GM23338 (cell line): Measurements from ENCODE around the gene RNU1-3. TPM values are rescaled to one million over a fixed set of nuclear protein-coding genes. Genes with fewer than 3 reads are reported as not detected.
"Not testable (repeated sequence)": the region's sequence is repeated elsewhere in the genome, so short reads cannot be mapped to it uniquely, and the experiment has no call there.

Experiments used
- ATAC-seq: fragments of 200-7000 bp; cut with Tn5 transposase; 3 replicates; pipeline ENCODE4 v1.9.1; 2020
- DNase-seq: peaks from one replicate; pipeline ENCODE4 v3.0.0-alpha.2; 2015; ENCODE audit warnings: low spot score
- H2AFZ ChIP-seq: fragments of 200-600 bp; sonication (generic); 2 replicates; pipeline ENCODE4 v1.8.0; 2016; ENCODE audit warnings: antibody characterized with exemption, mild to moderate bottlenecking, moderate library complexity
- H3F3A ChIP-seq: fragments of 200-600 bp; sonication (generic); replicated peaks from 2 replicates; pipeline ENCODE4 v1.8.0; 2017; ENCODE audit warnings: antibody characterized with exemption, mixed run types, low read depth
- H3K27ac ChIP-seq: fragments of 200-600 bp; sonication (generic); 2 replicates; pipeline ENCODE4 v1.6.1; 2016; ENCODE audit warnings: low read depth
- H3K27me3 ChIP-seq: fragments of 200-600 bp; sonication (generic); 2 replicates; pipeline ENCODE4 v1.8.0; 2016; ENCODE audit warnings: mild to moderate bottlenecking, mixed run types, moderate library complexity; ENCODE audit not compliant: insufficient read depth
- H3K36me3 ChIP-seq: fragments of 200-600 bp; sonication (generic); 2 replicates; pipeline ENCODE4 v1.8.0; 2016; ENCODE audit warnings: mild to moderate bottlenecking; ENCODE audit not compliant: insufficient read depth
- H3K4me1 ChIP-seq: fragments of 200-600 bp; sonication (generic); 2 replicates; pipeline ENCODE4 v1.8.0; 2016; ENCODE audit warnings: mild to moderate bottlenecking, moderate library complexity; ENCODE audit not compliant: insufficient read depth
- H3K4me2 ChIP-seq: fragments of 200-600 bp; sonication (generic); 2 replicates; pipeline ENCODE4 v1.7.1; 2017; ENCODE audit warnings: mixed run types
- H3K4me3 ChIP-seq: fragments of 200-600 bp; sonication (generic); 2 replicates; pipeline ENCODE4 v1.6.1; 2016; ENCODE audit warnings: mixed run types
- H3K79me2 ChIP-seq: fragments of 200-600 bp; sonication (generic); replicated peaks from 2 replicates; pipeline ENCODE4 v1.8.0; 2017; ENCODE audit warnings: mild to moderate bottlenecking; ENCODE audit not compliant: insufficient read depth
- H3K9me2 ChIP-seq: fragments of 200-600 bp; sonication (generic); 2 replicates; pipeline ENCODE4 v1.8.0; 2017; ENCODE audit not compliant: insufficient read depth
- H4K20me1 ChIP-seq: fragments of 200-600 bp; sonication (generic); replicated peaks from 2 replicates; pipeline ENCODE4 v1.8.0; 2017; ENCODE audit warnings: mild to moderate bottlenecking; ENCODE audit not compliant: insufficient read depth
- H3K27ac Mint-ChIP-seq: 2 replicates; pipeline ENCODE4 v1.8.0; 2020; ENCODE audit warnings: inconsistent platforms, mild to moderate bottlenecking, moderate library complexity, mixed read lengths
- H3K27me3 Mint-ChIP-seq: 3 replicates; pipeline ENCODE4 v1.8.0; 2022; ENCODE audit warnings: low read depth, mild to moderate bottlenecking, moderate library complexity, mixed read lengths, inconsistent platforms; ENCODE audit not compliant: insufficient read depth, poor library complexity
- H3K36me3 Mint-ChIP-seq: 3 replicates; pipeline ENCODE4 v1.8.0; 2021; ENCODE audit warnings: low read depth, mild to moderate bottlenecking, inconsistent platforms, moderate library complexity, mixed read lengths
- H3K4me1 Mint-ChIP-seq: 3 replicates; pipeline ENCODE4 v1.8.0; 2020; ENCODE audit warnings: mild to moderate bottlenecking, inconsistent platforms, mixed read lengths
- H3K4me3 Mint-ChIP-seq: 3 replicates; pipeline ENCODE4 v1.8.0; 2021; ENCODE audit warnings: moderate library complexity, mild to moderate bottlenecking, inconsistent platforms, mixed read lengths
- H3K9me3 Mint-ChIP-seq: 3 replicates; pipeline ENCODE4 v1.8.0; 2020; ENCODE audit warnings: moderate library complexity, mild to moderate bottlenecking, inconsistent platforms, mixed read lengths
- CTCF ChIP-seq, 2 experiments: fragments of 200-600 bp in 1 of 2; sonication (generic) in 1 of 2; conservative IDR thresholded peaks; 2 replicates each; pipeline versions ENCODE4 v1.5.1 to v1.6.1; 2016 to 2017; ENCODE audit warnings: antibody characterized with exemption in 2 of 2, low read depth in 2 of 2, mild to moderate bottlenecking in 2 of 2, moderate library complexity in 1 of 2
- polyA plus RNA-seq: library from polyadenylated mRNA; unstranded; fragments of >200 nt; fragmentation: Nextera tagmentation; extraction: Ambion mirVana; gene quantifications from 2 replicates; pipeline ENCODE4 v1.2.1, GENCODE V29; 2016
- total RNA-seq: library from RNA; depleted of rRNA; stranded (reverse); fragments of >200 nt; shearing (Covaris generic); gene quantifications from 2 replicates; pipeline ENCODE4 v1.2.3, GENCODE V29; 2014

RNU1-3 gene
- total and polyA plus RNA-seq, 2 experiments from 2014 or later: not detected

GRCh38 chr1:16656574-16656973, 10.2 kb downstream of the RNU1-3 start:
- H3F3A ChIP-seq, H3K4me3 Mint-ChIP-seq, H3K4me2 ChIP-seq, H3K9me2 ChIP-seq, H2AFZ ChIP-seq, H3K79me2 ChIP-seq, H3K27me3 ChIP-seq, H4K20me1 ChIP-seq, H3K4me3 ChIP-seq, H3K27ac Mint-ChIP-seq, DNase-seq, H3K36me3 Mint-ChIP-seq, H3K27me3 Mint-ChIP-seq, H3K36me3 ChIP-seq, H3K27ac ChIP-seq, H3K9me3 Mint-ChIP-seq, H3K4me1 Mint-ChIP-seq, H3K4me1 ChIP-seq: not testable (repeated sequence)
- TF ChIP-seq CTCF (conservative IDR thresholded peaks at IDR 0.05; ENCODE audit: low read depth in 2 of 2): peak in 1 of 2 experiments; percentile 48; a peak in 2 of 4 replicates
- peak; percentile 94 for ATAC-seq

GRCh38 chr1:16651560-16651959, 15.2 kb downstream of the RNU1-3 start:
- H3K27ac ChIP-seq, H3K36me3 ChIP-seq, H3K9me3 Mint-ChIP-seq, H3K36me3 Mint-ChIP-seq, H3K4me1 Mint-ChIP-seq, H3K79me2 ChIP-seq, H2AFZ ChIP-seq, DNase-seq, H3K4me1 ChIP-seq, H3K4me3 ChIP-seq, H3K9me2 ChIP-seq, H3K4me3 Mint-ChIP-seq, H3F3A ChIP-seq, H4K20me1 ChIP-seq, ATAC-seq, H3K4me2 ChIP-seq, H3K27ac Mint-ChIP-seq: not testable (repeated sequence)
- peaks cover 24% of the 10 kb centered on the region for H3K27me3 ChIP-seq
- H3K27me3 Mint-ChIP-seq: peaks cover 11% of the 10 kb centered on the region

GRCh38 chr1:16649960-16650359, 16.8 kb downstream of the RNU1-3 start:
- H3K9me2 ChIP-seq, H3K4me3 Mint-ChIP-seq, DNase-seq, H3K79me2 ChIP-seq, H4K20me1 ChIP-seq, H3K36me3 ChIP-seq, H3K27ac Mint-ChIP-seq, ATAC-seq, H2AFZ ChIP-seq, H3K4me1 ChIP-seq, H3K4me3 ChIP-seq, H3F3A ChIP-seq, H3K36me3 Mint-ChIP-seq, H3K9me3 Mint-ChIP-seq, H3K4me2 ChIP-seq, H3K27ac ChIP-seq, H3K4me1 Mint-ChIP-seq: not testable (repeated sequence)
- H3K27me3 ChIP-seq: peaks cover 40% of the 10 kb centered on the region
- H3K27me3 Mint-ChIP-seq: peaks cover 11% of the 10 kb centered on the region

GRCh38 chr1:16649390-16649789, 17.4 kb downstream of the RNU1-3 start:
- peaks cover 43% of the 10 kb centered on the region for H3K27me3 ChIP-seq
- H3K27ac ChIP-seq, H3K4me1 ChIP-seq, H3K4me1 Mint-ChIP-seq, ATAC-seq, H3K36me3 ChIP-seq, H3K9me2 ChIP-seq, H3K79me2 ChIP-seq, H3K36me3 Mint-ChIP-seq, H3K4me3 ChIP-seq, H4K20me1 ChIP-seq, H3K27ac Mint-ChIP-seq, H3F3A ChIP-seq, H2AFZ ChIP-seq, DNase-seq, H3K9me3 Mint-ChIP-seq, H3K4me3 Mint-ChIP-seq, H3K4me2 ChIP-seq: not testable (repeated sequence)
- H3K27me3 Mint-ChIP-seq: peaks cover 11% of the 10 kb centered on the region

- H3K4me3 ChIP-seq, H3K27ac Mint-ChIP-seq, H3K4me1 ChIP-seq, H2AFZ ChIP-seq, H3K79me2 ChIP-seq, H3K36me3 Mint-ChIP-seq, H3K9me2 ChIP-seq, ATAC-seq, H3K4me1 Mint-ChIP-seq, DNase-seq, H3K9me3 Mint-ChIP-seq, H3K36me3 ChIP-seq, H3K4me2 ChIP-seq, H4K20me1 ChIP-seq, H3F3A ChIP-seq, H3K27ac ChIP-seq: not testable (repeated sequence)
- H3K27me3 Mint-ChIP-seq: peaks cover 11% of the 10 kb centered on the region
- H3K27me3 ChIP-seq: peaks cover 48% of the 10 kb centered on the region
- H3K4me3 Mint-ChIP-seq: 0 out of 3 replicates have a peak overlapping the region, but pooled peaks have one; percentile 43
These were observed 18.0 kb downstream of the RNU1-3 start for GRCh38 chr1:16648756-16649155.

DNA sequence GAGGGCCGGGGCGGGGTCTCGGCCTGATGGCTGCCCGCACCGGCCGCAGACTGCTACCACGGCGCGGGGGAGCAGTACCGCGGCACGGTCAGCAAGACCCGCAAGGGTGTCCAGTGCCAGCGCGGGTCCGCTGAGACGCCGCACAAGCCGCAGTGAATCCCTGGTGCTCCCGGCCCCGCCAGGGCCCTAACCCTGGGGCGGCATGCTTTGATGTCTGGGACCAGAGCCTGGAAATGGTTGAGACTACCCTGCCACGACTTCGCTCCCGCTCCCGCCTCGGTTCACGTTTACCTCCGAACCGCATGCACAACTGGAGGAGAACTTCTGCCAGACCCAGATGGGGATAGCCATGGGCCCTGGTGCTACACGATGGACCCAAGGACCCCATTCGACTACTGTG, 18.5 kb downstream of the RNU1-3 start:
- H3K79me2 ChIP-seq, H3F3A ChIP-seq, H3K4me1 ChIP-seq, H3K36me3 Mint-ChIP-seq, DNase-seq, H3K27ac Mint-ChIP-seq, H3K4me2 ChIP-seq, H3K36me3 ChIP-seq, H3K9me3 Mint-ChIP-seq, H3K27ac ChIP-seq, H3K4me1 Mint-ChIP-seq, H2AFZ ChIP-seq, ATAC-seq, H4K20me1 ChIP-seq, H3K9me2 ChIP-seq: not testable (repeated sequence)
- peaks cover 48% of the 10 kb centered on the region for H3K27me3 ChIP-seq
- peak overlapping the region; percentile 57; the same call in 1 of the 2 replicates for H3K4me3 ChIP-seq
- H3K27me3 Mint-ChIP-seq: peaks cover 11% of the 10 kb centered on the region
- H3K4me3 Mint-ChIP-seq: peak overlapping the region; percentile 43; the same call in 1 of the 3 replicates
